ENCODE results near the gene ZNF106.

Gene ZNF106

GRCh38 chr15:42490671-42491538, at the start of gene ZNF106:
Gene ZNF106 (minus strand): TSS chr15:42491141. CDS start chr15:42472289, 18,852 bp downstream.
- peak; percentile 94 for DNase-seq (ENCODE audit: low spot score)

- no peak for DNase-seq (ENCODE audit: low spot score)
Observed at GRCh38 chr15:42533246-42533645, 42.3 kb upstream of the ZNF106 start.

GRCh38 chr15:42528970-42529369, 38.0 kb upstream of the ZNF106 start:
- no peak for DNase-seq (ENCODE audit: low spot score)

DNA sequence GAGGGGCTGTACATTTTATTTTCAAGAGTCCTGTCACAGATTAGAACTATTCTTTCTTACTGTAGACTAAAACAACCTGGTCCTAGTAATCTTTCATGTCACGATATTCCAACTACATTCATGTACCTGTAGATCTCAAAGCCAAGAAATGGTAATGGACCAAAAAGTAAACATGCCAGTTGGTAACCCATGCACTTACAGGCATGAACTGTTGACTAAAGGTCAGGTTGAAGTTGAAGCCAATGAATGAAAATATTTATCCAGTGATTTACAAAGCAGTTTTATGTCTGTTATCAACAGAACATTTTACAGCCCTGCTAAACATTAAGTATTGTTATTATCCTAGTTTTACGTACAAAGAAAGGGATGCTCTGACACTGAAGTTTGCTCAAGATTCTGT, 32.4 kb upstream of the ZNF106 start:
- DNase-seq (ENCODE audit: low spot score), result no peak

DNA sequence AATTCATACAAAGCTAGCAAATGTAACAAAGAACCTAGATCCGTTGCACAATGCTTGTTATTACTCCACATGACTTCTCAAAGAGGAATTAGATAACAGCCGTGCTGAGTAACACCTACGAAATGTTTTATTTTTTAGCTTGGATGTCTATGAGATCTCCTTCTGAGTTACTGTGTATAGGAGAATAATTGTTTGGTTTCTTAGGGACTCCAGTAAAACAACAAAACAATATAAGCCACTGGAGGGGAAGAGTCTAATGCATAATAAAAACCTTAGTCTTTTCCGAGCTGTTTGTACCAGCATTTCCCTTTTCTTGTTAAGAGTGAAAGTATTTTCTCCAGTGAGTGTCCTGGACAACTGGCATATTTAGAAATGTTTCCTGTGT, 20.1 kb upstream of the ZNF106 start:
- peak; percentile 39 for DNase-seq (ENCODE audit: low spot score)

DNA sequence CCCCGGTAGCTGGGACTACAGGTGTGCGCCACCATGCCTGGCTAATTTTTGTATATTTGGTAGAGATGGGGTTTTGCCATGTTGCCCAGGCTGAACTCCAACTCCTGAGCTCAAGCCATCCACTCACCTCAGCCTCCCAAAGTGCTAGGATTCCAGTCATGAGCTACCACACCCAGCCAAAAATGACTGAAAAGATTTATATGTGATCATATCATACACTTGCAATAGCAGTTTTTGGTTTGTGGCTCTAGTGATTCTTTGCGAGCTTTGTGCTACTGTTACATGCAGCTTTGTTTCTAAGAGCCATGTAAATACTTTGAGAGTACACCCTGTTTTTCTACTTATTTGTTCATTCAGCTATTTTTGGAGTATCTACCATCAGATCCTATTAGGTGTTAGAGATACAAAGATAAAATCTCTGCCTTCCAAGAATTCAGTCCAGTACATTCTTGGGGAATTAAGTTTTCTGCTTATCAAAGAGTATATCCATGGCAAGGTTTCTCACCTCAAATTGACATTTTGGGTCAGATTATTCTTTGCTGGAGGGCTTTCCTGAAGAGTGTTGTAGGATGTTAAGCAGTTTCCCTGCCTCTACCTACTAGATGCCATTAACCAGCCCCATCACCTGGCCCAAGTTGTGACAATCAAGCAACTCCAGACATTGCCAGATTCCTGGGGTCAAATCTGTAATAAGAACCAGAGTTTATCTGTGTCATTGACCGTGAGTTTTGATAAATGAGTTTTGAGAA, 19.5 kb upstream of the ZNF106 start:
- DNase-seq (ENCODE audit: low spot score), result no peak

DNA sequence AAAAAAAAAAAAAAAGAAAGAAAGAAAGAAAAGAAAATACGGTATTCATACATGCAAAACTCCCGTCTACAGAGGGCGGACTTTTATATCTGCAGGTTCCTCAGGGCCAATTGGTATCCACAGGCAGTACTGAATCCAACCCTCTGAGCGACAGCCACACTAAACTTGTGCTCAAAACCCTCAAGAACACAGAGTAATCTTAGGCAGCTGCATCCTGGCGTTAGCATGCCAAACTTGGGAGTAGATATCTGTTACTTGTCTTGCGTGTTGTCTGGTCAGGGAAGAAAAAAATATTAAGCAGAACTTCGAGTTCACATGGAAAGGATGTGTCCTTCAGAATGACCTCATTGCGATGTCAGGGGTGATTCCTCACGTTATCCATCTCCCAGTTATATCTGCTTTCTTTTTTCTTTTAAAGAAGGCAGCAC, 17.3 kb upstream of the ZNF106 start:
- DNase-seq (ENCODE audit: low spot score), result no peak

DNA sequence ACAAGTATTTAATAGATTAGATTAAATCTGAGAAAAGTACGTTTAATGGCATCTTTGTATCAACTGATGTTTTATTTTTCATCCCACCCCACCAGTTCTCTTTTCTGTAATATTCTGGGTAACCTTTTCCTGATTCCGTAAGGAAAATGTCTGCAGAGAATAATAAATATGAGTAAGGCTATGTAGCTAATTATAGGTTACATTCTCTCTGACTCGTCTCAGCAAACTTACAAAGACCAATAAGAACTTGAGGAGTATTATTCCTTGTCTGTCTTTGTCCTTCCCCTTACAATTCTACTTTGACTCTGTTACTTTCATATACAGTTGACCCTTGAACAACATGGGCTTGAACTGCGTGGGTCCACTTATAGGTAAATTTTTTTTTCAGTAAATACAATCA, 16.6 kb upstream of the ZNF106 start:
- no peak for DNase-seq (ENCODE audit: low spot score)

- no peak for DNase-seq (ENCODE audit: low spot score)
Observed at GRCh38 chr15:42504631-42505030, 13.7 kb upstream of the ZNF106 start.

- DNase-seq (ENCODE audit: low spot score), result no peak
Observed at GRCh38 chr15:42503825-42504224, 12.9 kb upstream of the ZNF106 start.

DNA sequence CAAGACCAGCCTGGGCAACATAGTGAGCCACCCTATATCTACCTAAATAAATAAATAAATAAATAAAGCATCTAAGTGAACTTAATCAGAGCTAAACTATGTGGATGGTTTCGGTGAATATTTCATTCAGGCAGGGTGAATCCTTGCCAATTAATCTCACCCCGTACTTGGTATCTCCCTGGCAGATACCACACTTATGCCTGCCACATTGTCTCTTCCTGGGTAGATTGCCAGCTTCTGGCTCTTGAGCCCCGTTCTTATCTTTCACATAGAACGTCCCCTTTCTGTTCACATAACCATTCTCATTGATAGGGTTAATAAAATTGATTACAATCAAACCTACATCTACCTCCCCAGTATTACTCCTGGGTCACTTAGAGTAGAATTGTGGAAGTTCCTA, 11.5 kb upstream of the ZNF106 start:
- no peak for DNase-seq (ENCODE audit: low spot score)

- DNase-seq (ENCODE audit: low spot score), result no peak
Observed at GRCh38 chr15:42499858-42500609, 9.1 kb upstream of the ZNF106 start.

DNA sequence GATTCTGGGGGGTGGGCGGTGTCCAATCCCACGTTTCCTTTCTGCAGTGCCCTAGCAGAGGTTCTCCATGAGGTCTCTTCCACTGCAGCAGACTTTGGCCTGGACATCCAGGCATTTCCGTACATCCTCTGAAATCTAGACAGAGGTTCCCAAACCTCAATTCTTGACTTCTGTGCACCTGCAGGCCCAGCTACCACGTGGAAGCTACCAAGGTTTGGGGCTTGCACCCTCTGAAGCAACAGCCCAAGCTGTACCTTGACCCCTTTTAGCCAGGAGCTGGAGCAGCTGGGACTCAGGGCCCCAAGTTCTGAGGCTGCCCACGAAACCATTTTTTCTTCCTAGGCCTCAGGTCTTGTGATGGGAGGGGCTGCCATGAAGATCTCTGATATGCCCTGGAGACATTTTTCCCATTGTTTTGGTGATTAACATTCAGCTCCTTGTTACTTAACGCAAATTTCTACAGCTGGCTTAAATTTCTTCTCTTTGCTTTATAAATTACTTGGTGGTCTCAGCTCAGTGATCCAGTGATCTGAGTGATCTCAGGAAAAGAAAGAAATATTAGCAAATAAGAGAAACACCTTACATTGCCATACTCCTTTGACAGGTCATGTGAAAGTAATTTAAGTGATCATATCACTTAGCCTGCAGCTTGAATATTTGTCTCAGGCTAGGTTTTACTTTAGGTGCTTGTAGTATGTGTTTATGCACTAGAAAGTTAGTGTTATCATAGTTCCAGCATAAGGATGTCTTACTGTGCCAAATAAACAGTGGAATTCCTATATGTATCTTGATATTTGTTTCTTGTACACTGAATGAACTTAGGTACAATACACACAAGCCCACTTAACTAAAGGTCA, 7.5 kb upstream of the ZNF106 start:
- DNase-seq (ENCODE audit: low spot score), result no peak

DNA sequence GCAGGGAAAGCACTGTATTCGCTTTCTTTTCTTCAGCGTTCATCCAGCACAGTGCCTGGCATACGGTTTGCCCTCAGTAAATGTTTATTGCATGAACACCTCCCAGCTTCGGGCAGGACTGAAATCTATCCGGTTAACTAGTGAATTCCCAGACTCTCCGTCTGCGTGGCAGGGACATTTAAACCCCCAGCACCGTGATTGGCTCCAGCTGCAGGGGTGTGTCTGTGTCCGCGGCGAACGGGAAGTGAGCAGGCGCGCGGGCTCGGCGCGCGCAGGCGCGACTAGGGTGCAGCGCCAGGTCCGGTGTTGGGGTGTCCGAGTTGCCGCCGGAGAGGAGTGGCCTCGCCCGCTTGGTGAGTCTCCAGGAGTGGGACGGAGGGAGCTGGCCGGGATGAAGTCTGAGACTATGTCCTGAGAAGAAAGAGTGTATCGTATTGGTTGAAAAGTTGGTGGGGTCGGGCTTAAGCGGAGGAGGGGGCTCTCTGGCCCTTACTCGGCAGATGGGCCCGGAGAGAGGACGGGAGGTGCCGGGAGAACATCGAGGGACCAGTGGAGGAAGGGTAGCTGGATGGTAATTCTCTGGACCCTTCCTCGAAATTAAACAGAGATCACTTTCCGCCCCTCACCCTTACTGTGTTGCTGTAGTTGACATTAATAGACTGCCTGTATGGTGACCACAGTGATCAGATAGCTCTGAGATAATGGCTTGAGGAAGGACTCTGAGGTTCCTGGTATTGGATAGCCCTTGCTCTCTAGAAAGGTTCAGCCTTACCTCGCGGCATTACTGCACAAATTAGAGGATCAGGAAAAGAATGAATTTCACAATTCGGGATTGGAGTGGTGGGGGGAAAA, 4.6 kb upstream of the ZNF106 start, which contains the start of gene SNAP23:
SNAP23 (plus strand) TSS at position 274 of the 852 bp plus-strand sequence. CDS start 16,213 bp downstream, outside the sequence.
- peak; percentile 97 for DNase-seq (ENCODE audit: low spot score)

GRCh38 chr15:42494998-42495360, 4.0 kb upstream of the ZNF106 start:
- DNase-seq (ENCODE audit: low spot score), result peak; percentile 54

- no peak for DNase-seq (ENCODE audit: low spot score)
Observed at GRCh38 chr15:42493679-42494078, 2.7 kb upstream of the ZNF106 start.

DNA sequence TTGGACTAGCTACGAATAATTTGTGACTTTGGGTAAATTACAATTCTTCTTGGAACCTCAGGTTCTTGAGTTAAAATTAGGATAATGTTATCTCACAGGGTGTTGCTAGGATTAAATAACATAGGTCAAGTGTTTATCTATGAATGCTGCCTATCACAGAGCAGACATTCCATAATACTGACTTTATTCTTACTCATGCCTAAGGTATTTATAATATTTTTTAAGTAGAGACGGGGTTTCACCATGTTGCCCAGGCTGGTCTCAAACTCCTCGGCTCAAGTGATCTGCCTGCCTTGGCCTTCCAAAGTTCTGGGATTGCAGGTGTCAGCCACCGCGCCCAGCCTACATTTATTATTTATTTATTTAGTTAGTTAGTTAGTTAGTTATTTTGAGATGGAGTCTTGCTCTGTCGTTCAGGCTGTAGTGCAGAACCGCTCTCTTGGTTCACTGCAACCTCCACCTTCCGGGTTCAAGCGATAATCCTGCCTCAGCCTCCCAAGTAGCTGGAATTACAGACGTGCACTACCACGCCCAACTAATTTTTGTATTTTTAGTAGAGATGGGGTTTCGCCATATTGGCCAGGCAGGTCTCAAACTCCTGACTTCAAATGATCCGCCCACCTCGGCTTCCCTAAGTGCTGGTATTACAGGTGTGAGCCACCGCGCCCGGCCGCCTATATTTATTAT, 741 bp upstream of the ZNF106 start:
- DNase-seq (ENCODE audit: low spot score), result peak; percentile 85

DNA sequence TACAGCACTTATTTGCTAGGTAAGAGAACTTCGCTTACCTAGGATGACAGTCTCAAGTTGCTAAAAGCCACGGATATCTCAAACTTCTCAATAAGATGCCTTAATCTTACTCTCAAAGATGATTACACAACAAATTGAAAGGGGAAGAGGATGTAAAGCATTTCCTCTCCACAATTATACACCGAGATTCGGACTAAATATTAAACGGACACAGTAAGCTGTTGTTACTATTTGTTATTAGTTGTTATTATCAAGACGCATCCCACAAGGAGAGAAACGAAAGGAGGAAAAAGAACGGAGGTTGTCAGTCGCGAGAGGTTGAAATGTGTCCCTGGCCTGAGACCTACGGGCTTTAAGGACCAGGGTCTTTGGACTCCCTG, 660 bp downstream of the ZNF106 start:
- DNase-seq (ENCODE audit: low spot score), result peak; percentile 15

DNA sequence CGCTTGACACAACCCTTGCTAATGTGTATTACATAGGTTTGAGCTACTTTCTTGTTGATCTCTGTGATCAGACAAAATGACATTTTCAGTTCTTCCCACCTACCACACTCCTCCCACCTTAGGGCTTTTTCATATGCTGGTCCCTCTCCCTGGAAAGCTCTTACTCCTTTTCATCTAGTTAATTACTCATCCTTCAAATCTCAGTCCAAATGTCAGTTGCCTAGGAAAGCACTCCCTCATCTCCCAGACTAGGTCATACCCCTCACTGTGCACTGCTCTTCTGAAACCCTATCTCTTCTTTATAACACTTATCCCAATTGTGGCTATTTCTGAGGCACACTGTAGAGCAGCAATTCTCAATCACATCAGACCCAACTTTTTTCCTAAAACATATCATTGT, 7.3 kb downstream of the ZNF106 start:
- DNase-seq (ENCODE audit: low spot score), result no peak

DNA sequence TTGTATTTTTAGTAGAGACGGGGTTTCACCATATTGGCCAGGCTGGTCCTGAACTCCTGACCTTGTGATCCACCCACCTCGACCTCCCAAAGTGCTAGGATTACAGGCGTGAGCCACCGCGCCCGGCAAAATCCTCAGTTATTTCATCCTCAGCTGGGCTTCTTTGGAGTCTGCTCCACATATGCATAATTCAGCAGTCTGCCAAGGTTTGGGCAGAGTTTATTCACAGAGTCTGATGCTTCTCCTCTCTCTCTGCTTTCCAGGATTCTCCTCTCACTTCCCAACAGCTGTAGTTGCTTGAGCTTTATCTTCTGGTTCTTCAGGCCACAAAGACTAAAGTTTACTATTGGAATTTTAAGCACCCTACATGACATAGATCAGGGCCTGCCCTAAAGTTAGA, 8.2 kb downstream of the ZNF106 start:
- DNase-seq (ENCODE audit: low spot score), result no peak
